ENCODE measurements around the gene ATRN. TPM values are rescaled to one million over a fixed set of nuclear protein-coding genes. Genes with fewer than 3 reads are reported as not detected.

The ATRN gene
- total and polyA plus RNA-seq, 7 donors, result 1.2 to 16.1 (median 11.4) TPM

DNA sequence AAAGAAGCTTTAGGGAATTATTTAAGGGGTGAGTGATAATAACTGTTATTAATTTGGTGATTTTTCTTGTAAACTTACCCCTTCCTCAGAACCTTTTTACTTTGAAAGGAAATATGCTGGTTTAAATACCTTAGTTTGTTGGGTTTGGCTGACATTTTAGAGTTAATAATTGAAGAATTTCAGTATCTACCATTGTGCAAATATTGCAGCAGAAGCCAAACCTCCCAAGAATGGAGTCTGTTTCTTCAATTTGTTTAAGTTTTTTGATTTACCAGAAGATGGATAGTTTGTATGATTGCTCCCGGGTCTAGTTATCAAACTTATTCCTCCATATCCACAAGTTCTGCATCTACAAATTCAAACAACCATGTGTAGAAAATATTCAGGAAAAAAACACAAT, 77.1 kb downstream of the ATRN start:
- Histone ChIP-seq H3K4me1 (no peaks in the 10 kb centered on the region), H3K27me3 (no peaks in the 10 kb centered on the region), H3K36me3 (peaks cover 0 to 34% (median 6%) of the 10 kb centered on the region in 4 donors)

DNA sequence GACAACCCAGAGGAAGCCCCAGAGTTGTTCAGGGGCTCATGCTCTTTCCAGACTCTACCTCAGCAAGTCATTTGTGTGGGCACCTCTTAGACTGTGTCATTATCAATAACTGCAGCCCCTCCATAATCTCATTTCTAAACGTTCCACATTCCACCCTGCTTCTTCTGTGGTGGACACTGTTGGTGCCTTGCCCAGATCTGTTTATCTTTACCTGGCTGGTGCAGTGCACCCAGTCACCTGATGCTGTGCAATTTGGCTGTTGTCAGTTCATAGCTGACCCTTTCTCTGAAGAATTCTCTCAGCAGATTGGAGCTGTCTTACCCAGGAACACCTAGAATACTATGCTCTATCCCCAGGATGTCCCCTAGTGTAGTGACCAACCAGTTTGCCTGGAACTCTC, 80.0 kb downstream of the ATRN start:
- Histone ChIP-seq H3K4me3 (no peak overlapping the region), H3K27ac (no peak overlapping the region), H3K9me3 (no peaks in the 10 kb centered on the region), H3K36me3 (peaks cover 0 to 34% (median 6%) of the 10 kb centered on the region in 4 donors), H3K27me3 (no peaks in the 10 kb centered on the region), H3K4me1 (no peaks in the 10 kb centered on the region)
- intact Hi-C loops (cut with DNase I), result no loop called here
- 43 to 66% methylated on average over 1 of the region's 1 CpG for WGBS, 2 donors
- no peak for TF ChIP-seq EP300 (IDR thresholded peaks at IDR 0.05)
- no peak for TF ChIP-seq POLR2A (IDR thresholded peaks at IDR 0.05)
- TF ChIP-seq POLR2AphosphoS5 (IDR thresholded peaks at IDR 0.05), result no peak
- no peak for TF ChIP-seq CTCF (IDR thresholded peaks at IDR 0.05)
- DNase-seq, result no peak

More for the DNA sequence above, 77.1 kb downstream of the ATRN start:
- H3K4me3 ChIP-seq, result no peak overlapping the region
- intact Hi-C loops (cut with DNase I), result no loop called here
- H3K27ac ChIP-seq, result no peak overlapping the region
- no peaks in the 10 kb centered on the region for H3K9me3 ChIP-seq
- WGBS, 2 donors, result 90 to 96% methylated on average over 1 of the region's 1 CpG
- TF ChIP-seq EP300 (IDR thresholded peaks at IDR 0.05), result no peak
- TF ChIP-seq CTCF (IDR thresholded peaks at IDR 0.05), result no peak
- TF ChIP-seq POLR2A (IDR thresholded peaks at IDR 0.05), result no peak
- TF ChIP-seq POLR2AphosphoS5 (IDR thresholded peaks at IDR 0.05), result no peak
- DNase-seq, result no peak

DNA sequence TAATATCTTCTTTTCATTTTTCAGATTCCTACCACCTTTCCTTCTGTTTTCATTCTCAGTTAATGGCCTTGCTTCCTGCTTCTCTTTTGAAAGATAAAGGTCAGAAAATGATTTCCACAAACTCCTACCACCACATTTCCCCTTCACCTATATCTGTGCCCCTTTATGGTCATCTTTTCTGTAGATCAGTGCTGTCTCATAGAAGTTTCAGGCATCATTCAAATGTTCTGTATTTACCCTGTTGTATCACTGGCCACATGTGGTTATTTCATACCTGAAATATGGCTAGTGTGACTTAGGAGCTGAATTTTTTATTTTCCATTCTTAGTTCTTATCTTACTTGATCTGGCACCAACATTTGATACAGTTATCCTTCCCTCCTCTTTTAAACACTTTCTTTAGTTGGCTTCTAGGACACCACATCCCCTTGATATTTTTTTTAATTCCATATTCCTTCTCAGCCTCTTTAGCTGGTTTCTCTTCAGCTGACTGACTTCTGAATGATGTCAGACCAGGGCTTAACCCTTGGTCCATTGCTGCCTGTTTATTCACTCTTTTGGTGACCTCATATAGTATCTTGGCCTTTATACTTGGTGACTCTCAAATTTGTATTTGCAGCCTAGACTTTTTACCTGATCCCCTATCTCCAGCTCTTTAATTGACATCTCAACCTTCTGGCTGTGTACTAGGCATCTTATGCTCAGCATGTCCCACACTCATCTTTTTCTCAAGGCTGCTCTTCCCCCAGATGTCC, 81.0 kb downstream of the ATRN start:
- TF ChIP-seq POLR2AphosphoS5 (IDR thresholded peaks at IDR 0.05) (no peak), EP300 (IDR thresholded peaks at IDR 0.05) (no peak), CTCF (IDR thresholded peaks at IDR 0.05) (no peak), POLR2A (IDR thresholded peaks at IDR 0.05) (no peak)
- DNase-seq, result no peak

DNA sequence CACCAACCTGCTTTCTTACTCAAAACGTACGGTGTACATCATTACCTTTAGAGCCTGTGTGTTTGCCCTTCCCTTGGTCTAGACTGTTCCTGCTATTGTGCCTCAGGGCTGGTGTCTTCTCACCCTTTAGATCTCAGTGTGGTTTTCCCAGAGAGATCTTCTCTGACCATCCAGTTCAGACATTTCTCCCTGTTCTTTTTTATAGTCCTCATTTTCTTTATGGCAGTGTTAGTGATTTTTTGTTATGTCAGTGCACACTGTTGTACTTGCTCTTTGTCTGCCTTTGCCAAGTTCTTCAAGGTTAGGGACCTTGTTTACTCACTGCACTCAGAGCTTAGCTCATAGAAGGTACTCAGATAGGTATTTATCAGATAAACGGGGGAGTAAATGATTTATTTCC, 82.8 kb downstream of the ATRN start:
- WGBS, 2 donors, result 56% methylated on average over 3 of the region's 3 CpGs
- Histone ChIP-seq H3K9me3 (no peaks in the 10 kb centered on the region), H3K27me3 (no peaks in the 10 kb centered on the region), H3K36me3 (peaks cover 0 to 20% (median 6%) of the 10 kb centered on the region in 4 donors), H3K27ac (no peak overlapping the region), H3K4me1 (no peaks in the 10 kb centered on the region), H3K4me3 (no peak overlapping the region)
- no peak for DNase-seq
- TF ChIP-seq CTCF (IDR thresholded peaks at IDR 0.05), result no peak
- no peak for TF ChIP-seq EP300 (IDR thresholded peaks at IDR 0.05)
- no peak for TF ChIP-seq POLR2AphosphoS5 (IDR thresholded peaks at IDR 0.05)
- TF ChIP-seq POLR2A (IDR thresholded peaks at IDR 0.05), result no peak
- intact Hi-C loops (cut with DNase I), result no loop called here

More for the DNA sequence above, 81.0 kb downstream of the ATRN start:
- Histone ChIP-seq H3K36me3 (peaks cover 0 to 31% (median 6%) of the 10 kb centered on the region in 4 donors), H3K4me1 (no peaks in the 10 kb centered on the region), H3K4me3 (no peak overlapping the region), H3K27ac (no peak overlapping the region), H3K9me3 (no peaks in the 10 kb centered on the region), H3K27me3 (no peaks in the 10 kb centered on the region)
- intact Hi-C loops (cut with DNase I), result no loop called here

Data from sigmoid colon (tissue), 7 donors.